HG03342 (cell line): ENCODE measurements around the gene TAF3.
A peak's percentile ranks its signal among the peaks of the same experiment; 100 is the strongest.
"Not testable (repeated sequence)": the region's sequence is repeated elsewhere in the genome, so short reads cannot be mapped to it uniquely, and the experiment has no call there.

Experiments used
- ATAC-seq: cut with Tn5 transposase; IDR thresholded peaks from one replicate; pipeline ENCODE4 v1.9.1; 2021; ENCODE audit warnings: mild to moderate bottlenecking, moderate library complexity; ENCODE audit not compliant: unreplicated experiment

Gene TAF3

DNA sequence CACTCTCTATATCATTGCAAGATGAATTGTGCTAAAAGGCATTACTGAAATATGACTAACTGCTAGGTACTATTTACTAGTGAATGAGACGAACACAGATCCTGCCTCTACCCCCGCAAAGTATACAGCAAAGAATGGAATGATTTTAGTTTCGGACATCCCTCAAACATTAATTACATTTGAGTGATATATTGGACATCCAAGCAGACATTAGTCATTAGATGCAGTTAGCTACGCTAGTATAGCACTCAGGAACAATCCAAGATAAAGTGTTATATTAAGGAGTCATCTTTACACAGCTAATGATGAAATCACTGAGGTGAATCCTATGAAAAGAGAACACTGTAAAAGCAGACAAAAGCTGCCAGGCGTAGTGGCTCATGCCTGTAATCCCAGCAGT is 7.3 kb upstream of the TAF3 start:
- no peak for ATAC-seq

- not testable (repeated sequence) for ATAC-seq
Observed at GRCh38 chr10:7811743-7812142, 6.6 kb upstream of the TAF3 start.

DNA sequence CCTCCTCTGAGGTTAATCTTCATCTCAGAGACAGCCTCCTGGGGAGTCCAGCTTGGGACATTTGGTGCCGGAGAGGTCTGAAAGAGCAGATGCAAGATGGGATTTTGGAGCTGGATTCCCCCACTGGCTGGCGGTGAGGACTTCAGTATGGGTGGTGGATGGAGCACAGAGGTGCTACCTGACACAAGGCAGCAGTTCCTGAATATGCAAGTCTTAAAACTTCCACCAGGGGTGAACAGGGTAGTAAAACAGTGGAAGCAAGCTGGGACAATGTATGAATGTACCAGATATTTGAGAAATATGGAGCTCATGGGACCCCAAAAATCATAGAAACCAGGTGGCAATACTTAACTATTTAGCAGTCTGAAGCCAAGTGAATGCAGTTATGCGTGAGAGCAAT is 4.8 kb upstream of the TAF3 start:
- no peak for ATAC-seq

- ATAC-seq, result no peak
Observed at GRCh38 chr10:7817576-7817975, 729 bp upstream of the TAF3 start.

DNA sequence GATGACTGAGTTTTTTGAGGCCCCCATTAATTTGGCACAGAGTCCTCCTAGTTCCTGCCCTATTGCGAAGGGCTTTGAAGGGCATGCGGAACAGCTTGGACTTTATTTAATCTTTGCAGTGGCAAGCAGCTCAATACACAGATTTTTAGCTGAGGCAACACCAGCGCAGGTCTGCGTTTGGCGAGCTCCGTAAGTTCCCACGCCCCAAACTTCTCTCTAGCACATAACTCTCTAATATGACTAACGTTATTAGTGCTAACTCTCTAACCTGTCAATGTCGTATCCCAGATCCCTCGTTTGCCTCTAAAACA is 366 bp upstream of the TAF3 start:
- peak; percentile 15 for ATAC-seq

- peak; percentile 38 for ATAC-seq
Observed at GRCh38 chr10:7819121-7819460, 786 bp downstream of the TAF3 start.

- ATAC-seq, result no peak
Observed at GRCh38 chr10:7824251-7824650, 5.9 kb downstream of the TAF3 start.

DNA sequence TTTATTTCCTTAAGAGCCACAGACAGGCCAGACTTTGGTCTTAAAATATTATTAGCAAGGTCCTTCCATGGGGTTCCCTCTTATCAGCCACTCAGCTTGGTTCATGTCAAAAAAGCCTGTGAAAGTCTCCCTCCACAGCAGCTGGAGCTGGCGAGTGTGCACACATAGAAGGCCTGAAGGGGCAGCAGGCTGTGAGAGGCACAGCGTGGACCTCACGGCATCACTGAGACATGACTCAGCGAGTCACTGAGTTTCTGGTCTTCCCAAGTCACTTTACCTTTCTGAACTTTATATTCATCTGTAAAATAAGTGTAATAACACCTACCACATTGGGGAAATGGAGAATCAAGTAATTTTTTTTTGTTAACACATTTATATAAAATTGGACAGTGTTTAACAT is 8.7 kb downstream of the TAF3 start:
- no peak for ATAC-seq

DNA sequence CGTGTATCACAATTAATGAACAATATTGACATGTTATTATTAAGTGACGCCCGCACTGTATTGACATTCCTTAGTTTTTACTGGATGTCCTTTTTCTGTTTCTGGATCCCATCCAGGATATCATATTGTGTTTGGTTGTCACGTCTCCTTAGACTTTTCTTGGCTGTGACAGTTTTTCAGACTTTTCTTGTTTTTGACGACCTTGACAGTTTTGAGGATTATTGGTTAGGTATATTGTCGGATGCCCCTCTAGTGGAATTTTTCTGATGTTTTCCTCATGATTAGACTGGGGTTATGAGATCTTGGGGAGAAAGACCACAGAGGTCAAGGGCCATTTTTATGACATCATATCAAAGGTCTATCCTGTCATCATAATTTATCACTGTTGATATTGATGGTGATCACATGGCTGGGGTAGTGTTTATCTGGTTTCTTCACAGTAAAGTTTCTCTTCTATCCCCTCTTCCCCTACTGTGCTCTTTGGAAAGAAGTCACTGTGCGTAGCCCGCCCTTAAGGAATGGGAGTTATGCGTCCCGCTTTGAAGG is 11.1 kb downstream of the TAF3 start:
- ATAC-seq, result no peak

- ATAC-seq, result no peak
Observed at GRCh38 chr10:7832060-7832459, 13.8 kb downstream of the TAF3 start.

DNA sequence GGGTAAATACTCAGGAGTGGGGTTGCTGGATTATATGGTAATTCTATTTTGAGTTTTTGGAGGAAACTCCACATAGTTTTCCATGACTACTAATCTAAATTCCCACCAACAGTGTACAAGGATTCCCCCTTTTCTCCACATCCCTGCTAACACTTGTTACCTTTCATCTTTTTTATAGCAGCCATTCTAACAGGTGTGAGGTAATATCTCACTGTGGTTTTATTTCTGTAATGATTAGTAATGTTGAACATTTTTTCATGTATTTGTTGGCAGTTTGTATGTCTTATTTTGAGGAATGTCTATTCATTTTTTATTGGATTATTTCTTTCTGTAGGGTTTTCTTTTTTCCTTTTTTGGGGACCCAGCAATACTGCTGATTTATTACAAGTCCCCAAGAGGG is 14.9 kb downstream of the TAF3 start:
- ATAC-seq, result no peak

DNA sequence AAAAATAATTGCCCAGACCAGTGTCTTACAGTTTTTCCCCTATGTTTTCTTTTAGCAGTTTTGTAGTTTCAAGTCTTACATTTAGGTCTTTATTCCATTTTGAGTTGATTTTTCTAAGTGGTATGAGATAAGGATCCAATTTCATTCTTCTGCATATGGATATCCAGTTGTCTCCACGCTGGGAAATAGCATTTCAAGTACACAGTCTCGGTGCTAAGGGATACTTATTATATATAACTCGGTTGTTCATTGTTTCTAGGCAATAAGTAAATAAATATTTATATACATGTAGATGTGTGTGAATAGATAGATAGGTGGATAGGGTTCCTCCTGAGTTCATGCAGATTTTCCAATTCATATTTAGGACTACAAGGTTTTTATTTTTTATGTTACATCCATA is 16.0 kb downstream of the TAF3 start:
- ATAC-seq, result no peak

- ATAC-seq, result no peak
Observed at GRCh38 chr10:7836571-7836970, 18.3 kb downstream of the TAF3 start.

DNA sequence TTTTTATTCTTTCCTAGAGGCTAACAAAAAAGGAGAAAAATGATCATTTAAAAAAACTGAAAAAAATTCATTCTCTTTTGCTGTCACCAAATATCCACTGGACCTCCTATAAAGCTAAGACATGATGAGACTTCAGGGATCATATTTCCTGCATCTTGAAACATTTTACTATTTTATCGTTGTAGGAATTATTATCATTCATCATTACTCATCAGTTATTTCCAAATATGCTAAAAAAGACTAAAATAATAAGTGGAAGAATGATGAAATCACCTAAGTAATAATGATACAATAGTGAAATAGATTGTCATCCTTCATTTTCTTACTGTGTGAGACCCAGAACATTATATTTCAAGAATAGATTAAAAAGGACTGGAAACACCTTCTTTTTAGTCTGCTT is 28.3 kb downstream of the TAF3 start:
- ATAC-seq, result no peak

- ATAC-seq, result no peak
Observed at GRCh38 chr10:7853226-7853842, 35.0 kb downstream of the TAF3 start.

- no peak for ATAC-seq
Observed at GRCh38 chr10:7853890-7854289, 35.6 kb downstream of the TAF3 start.

- ATAC-seq, result no peak
Observed at GRCh38 chr10:7855205-7855604, 36.9 kb downstream of the TAF3 start.

DNA sequence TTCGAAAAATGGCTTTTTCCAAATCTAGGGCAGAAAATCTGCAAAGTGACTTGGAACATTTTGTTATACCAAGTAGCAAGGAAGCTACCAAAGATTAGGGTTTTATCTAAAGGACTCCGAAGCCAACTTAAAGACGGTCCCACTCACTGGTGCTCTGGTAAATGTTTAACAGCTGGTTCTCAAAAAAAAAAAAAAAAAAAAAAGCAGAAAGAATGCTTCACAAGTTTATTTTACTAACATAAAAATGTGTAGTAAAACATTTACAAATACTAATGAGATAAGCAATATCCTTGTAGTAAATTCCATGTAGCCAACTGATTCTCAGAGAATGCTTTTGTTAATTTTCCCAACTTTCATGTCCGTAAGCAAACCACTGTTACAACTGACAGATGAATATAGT is 38.4 kb downstream of the TAF3 start:
- no peak for ATAC-seq

- no peak for ATAC-seq
Observed at GRCh38 chr10:7857262-7857661, 39.0 kb downstream of the TAF3 start.

GRCh38 chr10:7861509-7862120 is 43.3 kb downstream of the TAF3 start:
- no peak for ATAC-seq

GRCh38 chr10:7862121-7862514 is 43.8 kb downstream of the TAF3 start:
- no peak for ATAC-seq

GRCh38 chr10:7866176-7866575 is 47.9 kb downstream of the TAF3 start:
- ATAC-seq, result no peak

- no peak for ATAC-seq
Observed at GRCh38 chr10:7872041-7872442, 53.7 kb downstream of the TAF3 start.
